HG03378 (cell line): ENCODE data around the gene CA4.
"Not testable (repeated sequence)": the region's sequence is repeated elsewhere in the genome, so short reads cannot be mapped to it uniquely, and the experiment has no call there.

Experiments
- ATAC-seq: cut with Tn5 transposase; IDR thresholded peaks from one replicate; pipeline ENCODE4 v1.9.1; 2021; ENCODE audit warnings: mild to moderate bottlenecking, moderate library complexity; ENCODE audit not compliant: unreplicated experiment

The CA4 gene

DNA sequence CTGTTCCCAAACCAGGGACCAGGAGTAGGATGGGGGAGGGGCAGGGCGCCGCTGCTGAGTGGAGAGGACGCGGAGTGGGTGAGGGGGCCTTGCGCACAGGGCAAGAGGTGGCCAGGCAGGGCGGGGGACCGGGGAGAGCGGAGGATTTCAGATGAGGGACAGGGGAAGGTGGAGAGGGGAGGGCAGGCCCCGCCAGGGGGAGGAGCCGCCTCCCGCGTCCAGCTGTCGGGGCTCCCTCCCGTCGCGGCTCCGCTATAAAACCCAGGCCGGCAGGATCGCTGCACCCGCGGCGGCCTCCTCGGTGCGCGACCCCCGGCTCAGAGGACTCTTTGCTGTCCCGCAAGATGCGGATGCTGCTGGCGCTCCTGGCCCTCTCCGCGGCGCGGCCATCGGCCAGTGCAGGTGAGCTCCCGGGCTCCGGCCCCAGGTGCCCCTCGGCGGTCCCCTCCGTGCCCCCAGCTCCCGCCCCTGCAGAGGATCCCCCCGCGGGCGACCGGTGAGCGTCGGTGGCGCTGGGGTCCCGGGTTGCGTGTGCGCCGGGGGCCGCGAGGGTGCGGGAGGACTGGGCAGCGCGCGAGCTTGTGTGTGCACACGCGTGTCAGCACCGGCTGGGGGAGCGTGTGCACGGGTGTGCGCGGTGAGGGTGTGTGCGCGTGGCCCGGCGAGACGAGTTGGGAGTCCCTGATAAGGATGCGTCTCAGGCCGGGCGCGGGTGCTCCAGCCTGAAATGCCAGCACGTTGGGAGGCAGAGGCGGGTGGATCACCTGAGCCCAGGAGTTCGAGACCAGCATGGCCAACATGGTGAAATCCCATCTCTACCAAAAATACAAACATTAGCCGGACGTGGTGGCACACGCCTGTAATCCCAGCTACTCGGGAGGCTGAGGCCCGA, at the start of gene CA4:
TSS of gene CA4 (plus strand) at position 283 of the 892 bp plus-strand sequence. CDS start at position 345, 62 bp downstream.
- ATAC-seq: no peak

DNA sequence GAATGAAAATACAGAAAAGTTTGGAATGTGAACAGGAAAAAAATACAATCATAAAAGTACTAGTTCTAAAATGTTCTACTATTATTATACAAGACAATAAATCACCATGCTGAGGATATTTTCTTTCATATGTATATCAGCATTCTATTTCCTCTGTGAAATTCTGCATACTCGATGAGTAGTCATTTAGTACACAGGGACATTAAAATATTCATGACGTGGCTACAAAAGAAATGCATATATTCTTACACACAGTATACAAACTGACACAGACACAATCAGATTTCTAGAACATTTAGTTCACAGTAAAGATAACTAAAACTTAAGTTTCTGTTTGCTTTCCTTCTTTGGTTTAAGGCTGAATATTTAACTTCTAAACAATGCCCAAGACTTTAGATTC, 49.2 kb upstream of the CA4 start:
- ATAC-seq: not testable (repeated sequence)

GRCh38 chr17:60102015-60102631, 47.6 kb upstream of the CA4 start:
- not testable (repeated sequence) for ATAC-seq

DNA sequence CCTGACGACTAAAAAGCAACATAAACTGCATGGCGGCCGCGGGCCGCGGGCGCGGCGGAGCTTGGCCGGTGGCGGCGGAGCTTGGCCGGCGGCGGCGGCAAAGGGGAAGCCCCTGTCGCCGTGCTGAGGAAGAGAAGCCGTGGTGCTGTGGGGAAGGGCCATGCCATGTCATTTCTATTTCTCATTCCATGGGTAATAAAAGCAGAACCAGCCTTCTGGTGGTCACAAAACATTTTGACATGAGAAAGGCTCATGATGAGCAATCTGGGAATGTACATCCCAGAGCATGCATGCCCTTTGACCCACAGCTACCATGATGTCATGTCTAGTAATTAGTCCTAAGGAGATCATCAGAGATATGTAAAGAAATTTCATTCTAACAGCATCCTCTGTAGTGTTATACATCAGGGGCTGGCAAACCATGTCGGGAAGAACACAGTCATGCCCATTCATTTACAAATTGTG, 47.1 kb upstream of the CA4 start:
- no peak for ATAC-seq

DNA sequence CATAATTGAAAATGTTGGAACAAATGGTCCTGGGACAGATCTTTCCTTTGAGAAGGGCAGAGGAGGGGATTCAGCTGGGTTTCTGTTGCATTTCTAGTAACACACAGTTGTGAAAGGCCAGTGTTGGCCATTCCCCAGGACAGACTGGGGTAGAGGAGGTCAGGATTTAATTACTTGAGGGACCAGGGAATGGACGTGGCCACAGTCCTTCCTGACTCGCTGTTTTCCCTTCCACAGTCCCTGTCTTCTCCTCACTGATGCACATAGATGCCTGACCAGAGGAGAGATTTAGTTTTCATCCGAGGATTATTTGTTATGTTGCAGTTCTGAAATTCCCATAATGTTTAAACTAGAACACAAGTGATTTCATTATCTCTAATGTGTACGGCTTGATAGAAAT, 45.8 kb upstream of the CA4 start:
- no peak for ATAC-seq

DNA sequence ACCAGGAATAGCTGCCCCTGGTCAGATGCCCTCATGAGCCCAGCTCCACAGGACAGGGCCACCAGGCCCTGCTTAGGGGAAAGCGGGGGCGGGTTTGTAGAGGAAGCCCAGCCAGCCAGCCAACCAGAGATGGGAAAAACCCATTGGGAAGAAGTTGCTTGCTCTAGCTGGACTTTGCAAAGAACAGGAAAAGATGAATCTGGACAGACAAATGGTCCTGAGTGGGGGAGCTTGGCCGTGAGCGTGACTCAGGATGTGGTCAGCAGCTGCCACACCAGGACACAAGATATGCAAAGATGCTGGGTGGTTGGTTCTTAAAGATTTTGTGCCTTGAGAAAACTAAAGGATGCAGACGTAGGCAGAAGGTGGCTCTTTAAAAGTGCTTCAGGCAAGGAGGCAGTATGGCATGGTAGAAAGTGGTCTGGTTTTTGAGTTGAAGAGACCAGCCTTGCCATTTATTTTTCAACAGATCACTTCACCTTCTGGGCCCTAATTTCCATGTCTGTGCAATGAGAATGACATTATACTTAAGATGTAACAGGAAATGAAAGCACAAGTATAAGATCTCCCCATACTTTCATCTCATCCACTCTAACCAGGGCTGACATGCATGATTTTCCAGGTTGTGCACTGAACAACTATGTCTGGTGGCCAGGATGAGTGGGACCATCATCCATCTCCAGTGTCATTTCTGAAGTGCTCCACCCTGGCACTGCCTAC, 43.3 kb upstream of the CA4 start:
- ATAC-seq: no peak

DNA sequence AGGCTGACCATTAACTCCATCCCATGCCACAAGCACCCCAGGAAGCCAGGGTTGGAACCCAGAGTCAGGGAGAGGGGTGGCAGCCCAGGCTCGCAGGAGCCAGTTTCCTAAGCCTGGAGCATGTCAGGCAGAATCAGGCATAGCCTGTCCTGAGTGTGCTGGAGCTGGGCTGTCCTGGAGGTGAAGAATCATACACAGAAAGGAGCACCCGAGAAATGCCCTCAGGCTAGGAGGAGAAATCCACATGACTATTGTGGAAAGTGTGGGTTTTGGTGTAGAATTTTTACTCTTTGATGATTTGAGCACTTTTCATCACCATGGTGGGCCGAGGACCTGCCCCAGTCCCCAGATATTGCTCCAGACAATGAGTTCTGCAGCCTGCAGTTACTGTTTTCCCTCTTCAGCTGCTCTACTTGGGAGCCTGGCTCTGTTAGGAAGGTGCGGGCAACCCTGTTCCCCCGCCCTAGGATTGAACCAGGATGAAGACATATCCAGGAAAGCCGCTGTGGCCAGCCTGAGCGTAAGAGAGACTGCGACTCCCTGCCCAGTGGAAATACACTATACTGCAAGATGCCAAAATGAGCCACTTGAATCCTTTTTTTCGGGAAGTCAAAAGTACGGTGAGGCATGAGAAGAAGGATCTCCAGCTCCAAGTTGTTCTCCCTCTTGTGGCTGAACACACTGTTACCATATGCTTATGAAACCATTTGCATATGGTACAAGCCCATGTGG, 42.1 kb upstream of the CA4 start:
- no peak for ATAC-seq

DNA sequence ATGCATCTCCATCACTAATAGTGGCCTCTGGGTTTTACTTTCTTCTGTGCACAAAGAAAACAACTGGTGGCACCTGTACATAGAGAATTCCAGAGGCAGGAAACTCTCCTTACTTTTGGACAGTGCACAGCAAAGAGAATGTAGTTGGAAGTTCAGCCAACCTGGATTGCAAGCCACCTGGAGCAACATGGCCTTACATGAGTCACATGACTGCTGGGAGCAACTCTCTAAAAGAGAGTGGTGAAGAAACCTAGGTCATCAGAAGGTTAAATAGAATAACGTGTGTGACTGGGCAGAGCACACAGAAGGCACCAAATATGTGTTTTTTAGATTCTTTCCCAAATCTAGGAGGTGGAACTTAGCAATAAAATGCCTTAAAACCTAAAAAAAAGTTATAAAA, 41.5 kb upstream of the CA4 start:
- not testable (repeated sequence) for ATAC-seq

DNA sequence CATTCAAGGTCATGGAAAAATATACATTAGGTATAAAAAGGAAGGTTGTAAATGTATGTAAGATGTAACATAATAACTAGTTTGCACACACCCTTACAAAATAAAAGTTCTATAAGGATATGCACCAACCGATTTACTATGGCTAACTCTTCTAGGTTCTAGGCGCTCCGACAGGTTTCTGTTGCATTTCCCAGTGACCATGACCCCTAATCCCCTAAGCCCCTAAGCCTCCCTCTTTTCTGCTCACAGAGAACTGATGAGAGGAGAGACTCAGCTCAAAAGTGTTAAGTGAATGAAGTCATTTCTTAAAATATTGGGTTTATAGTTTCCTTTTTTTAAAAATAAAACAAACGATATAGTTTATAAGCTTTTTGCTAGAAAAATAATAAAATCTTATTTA, 41.1 kb upstream of the CA4 start:
- no peak for ATAC-seq

DNA sequence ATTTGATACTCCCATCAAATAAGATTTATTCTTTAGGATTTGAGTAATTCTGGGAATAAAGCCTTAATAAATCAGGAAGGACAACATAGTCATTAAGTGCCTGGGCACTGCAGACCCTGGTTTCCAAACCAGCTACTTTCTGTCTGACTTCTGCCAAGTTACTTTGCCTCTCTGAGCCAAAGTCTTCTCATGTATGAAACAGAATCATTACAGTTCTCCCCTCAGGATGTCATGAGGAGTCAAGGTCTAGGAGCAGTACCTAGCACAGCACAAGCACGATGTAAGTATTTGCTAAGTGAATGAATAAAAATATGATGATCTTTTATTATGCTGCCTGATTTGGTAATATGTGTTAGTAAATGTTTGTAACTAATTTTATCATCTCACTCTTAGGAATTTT, 40.6 kb upstream of the CA4 start:
- no peak for ATAC-seq

DNA sequence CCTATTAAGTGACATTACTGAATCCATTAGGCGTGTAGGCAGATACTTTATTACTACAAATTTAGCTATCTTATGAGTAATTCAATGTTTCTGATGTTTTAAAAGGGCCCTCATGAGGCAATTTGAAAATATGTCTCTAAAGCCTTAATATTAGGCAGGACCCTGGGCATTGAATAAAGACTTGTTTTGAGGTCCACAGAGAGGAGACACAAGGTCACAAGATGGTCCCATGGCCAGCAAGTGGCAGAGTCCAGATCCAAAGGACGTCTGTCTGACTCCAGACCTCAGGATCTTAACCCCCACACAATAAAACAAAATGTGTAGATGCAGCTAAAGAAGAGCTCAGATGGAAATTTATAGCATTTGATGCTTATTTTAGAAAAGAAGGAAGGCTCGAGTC, 39.2 kb upstream of the CA4 start:
- ATAC-seq: no peak

DNA sequence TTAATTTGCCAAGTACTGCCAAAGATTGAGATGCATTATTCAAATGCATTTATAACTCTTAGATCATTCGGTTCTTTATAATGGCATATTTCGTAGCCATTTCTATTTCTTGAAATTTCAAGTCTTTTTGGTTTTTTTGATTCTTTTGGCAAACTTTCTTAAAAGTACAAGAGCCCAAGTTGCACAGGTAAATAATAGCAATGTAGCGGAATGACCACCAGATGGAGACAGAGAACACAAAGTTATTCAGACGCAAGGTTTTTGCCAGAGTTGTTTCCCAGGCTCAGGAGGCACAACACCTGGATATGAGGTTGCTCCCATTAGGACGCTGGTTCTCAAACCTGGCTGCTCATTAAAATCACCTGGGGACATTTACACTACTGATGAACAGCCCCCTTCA, 38.1 kb upstream of the CA4 start:
- not testable (repeated sequence) for ATAC-seq

DNA sequence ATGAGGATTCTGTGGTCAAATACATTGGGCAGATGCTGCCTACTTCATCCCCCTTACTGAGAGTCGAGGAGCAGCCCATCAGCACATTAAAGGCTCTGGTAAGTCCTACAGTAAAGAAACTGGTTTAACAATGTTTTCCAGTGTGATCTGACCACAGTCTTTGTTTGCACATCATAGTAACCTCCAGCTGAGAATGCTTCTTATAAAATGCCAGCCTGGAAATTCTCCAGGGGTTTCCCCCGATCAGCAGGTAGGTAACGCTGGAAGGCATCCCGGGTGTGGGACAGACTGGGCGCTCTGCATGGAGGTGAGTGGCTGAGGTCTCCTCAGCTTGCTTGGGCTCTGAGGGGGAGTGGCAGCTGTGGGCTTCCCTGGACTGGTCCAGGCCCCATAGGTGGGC, 34.4 kb upstream of the CA4 start:
- ATAC-seq: not testable (repeated sequence)

DNA sequence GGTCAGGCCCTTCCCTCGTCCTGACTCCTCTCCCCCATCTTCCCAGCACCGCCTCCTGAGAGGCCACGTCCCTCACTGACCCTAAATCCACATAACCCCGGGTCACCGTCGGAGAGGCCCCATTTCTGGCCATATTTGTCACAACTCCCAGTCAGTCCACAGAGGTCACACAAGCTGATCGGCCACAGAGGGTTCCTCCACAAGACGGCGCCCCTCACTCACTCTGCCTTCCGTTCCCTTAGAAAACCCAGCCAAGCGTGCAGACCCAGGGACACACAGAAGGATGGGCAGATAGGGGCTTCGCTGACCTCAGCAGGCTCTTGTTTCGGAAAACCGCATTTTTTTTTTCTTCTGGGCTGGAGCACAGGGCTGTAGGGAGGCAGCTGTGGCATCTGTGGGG, 33.6 kb upstream of the CA4 start:
- ATAC-seq: not testable (repeated sequence)

GRCh38 chr17:60119162-60119561, 30.6 kb upstream of the CA4 start:
- ATAC-seq: not testable (repeated sequence)

DNA sequence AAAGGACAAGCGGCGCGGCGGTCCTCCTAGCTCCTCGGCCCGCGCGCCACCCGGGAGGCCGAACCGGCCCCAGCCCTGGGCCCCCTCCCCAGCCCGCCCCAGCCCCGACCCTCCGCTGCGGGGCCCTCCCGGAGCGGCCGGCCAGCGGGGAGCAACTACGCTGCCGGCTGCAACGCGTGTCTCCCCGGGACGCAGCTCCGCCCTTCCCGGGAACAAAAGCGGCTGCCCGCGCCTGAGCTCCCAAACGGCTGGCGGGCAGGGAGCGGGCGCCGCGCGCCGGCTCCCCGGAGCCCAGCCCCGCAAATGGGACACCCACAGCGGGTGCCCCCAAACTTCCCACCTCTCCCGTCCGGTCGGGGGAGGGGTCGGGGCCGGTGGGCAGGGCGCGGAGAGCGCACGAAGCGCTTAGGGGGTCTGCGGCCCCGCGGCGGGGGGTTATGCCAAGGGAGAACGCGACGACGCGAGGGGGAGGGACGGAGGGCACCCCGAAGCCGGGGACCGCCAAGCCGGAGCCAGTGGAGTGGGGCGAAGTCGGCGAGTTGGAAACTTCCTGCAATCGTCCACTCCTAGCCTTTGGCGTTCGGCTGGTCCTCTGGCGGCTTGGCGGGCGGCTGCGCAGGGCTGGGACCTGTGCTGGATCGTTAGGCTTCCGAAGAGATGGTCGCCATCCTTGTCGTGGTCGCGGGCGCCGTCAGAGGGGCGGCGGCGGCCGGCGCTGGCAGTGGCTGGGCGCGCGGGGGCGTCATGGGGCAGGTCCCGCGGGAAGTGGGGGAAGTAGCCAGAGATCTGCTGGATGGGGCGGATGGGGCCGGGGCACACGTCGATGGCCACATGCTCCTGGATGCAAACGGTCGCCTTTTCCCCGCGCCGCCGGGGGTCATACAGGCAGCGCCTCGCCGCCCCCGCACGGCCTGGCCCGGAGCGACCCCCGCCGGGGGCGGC, 29.7 kb upstream of the CA4 start:
- not testable (repeated sequence) for ATAC-seq

GRCh38 chr17:60127068-60128064, 22.4 kb upstream of the CA4 start:
- no peak for ATAC-seq

GRCh38 chr17:60128171-60128859, 21.5 kb upstream of the CA4 start:
- no peak for ATAC-seq
